ENCODE results near the gene PRM1.

The PRM1 gene

GRCh38 chr16:11238272-11239202, 42.6 kb downstream of the PRM1 start:
- no peak for DNase-seq (ENCODE audit: low read depth)
- TF ChIP-seq POLR2A (IDR thresholded peaks at IDR 0.05; ENCODE audit: extremely low read depth, insufficient read length), result no peak
- TF ChIP-seq, protein P1, sequence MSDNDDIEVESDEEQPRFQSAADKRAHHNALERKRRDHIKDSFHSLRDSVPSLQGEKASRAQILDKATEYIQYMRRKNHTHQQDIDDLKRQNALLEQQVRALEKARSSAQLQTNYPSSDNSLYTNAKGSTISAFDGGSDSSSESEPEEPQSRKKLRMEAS (IDR thresholded peaks at IDR 0.05; ENCODE audit: low read depth, low read length), result no peak
- H3K4me3 ChIP-seq (ENCODE audit: low read depth, low read length), result no peak overlapping the region

GRCh38 chr16:11236461-11237254, 44.5 kb downstream of the PRM1 start:
- no peak for TF ChIP-seq MYC (IDR thresholded peaks at IDR 0.05; ENCODE audit: low read depth, low read length)
- DNase-seq (ENCODE audit: low read depth), result peak; percentile 82

DNA sequence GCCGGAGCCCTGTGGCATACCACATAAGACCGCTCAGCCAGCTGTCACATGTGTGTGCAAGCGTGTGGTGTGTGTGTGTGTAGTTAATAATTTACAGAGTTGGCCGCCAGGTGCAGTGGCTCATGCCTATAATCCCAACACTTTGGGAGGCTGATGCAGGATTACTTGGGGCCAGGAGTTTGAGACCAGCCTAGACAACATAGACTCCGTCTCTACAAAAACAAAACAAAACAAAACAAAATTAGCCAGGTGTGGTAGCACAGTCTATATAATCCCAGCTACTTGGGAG, 45.5 kb downstream of the PRM1 start:
- DNase-seq (ENCODE audit: low read depth), result no peak
- H3K4me3 ChIP-seq (ENCODE audit: low read depth, low read length), result no peak overlapping the region
- TF ChIP-seq, protein P2, sequence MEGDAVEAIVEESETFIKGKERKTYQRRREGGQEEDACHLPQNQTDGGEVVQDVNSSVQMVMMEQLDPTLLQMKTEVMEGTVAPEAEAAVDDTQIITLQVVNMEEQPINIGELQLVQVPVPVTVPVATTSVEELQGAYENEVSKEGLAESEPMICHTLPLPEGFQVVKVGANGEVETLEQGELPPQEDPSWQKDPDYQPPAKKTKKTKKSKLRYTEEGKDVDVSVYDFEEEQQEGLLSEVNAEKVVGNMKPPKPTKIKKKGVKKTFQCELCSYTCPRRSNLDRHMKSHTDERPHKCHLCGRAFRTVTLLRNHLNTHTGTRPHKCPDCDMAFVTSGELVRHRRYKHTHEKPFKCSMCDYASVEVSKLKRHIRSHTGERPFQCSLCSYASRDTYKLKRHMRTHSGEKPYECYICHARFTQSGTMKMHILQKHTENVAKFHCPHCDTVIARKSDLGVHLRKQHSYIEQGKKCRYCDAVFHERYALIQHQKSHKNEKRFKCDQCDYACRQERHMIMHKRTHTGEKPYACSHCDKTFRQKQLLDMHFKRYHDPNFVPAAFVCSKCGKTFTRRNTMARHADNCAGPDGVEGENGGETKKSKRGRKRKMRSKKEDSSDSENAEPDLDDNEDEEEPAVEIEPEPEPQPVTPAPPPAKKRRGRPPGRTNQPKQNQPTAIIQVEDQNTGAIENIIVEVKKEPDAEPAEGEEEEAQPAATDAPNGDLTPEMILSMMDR (IDR thresholded peaks at IDR 0.05; ENCODE audit: low read depth, low read length), result no peak
- TF ChIP-seq MYC (IDR thresholded peaks at IDR 0.05; ENCODE audit: low read depth, low read length), result no peak
- no peak for TF ChIP-seq POLR2A (IDR thresholded peaks at IDR 0.05; ENCODE audit: extremely low read depth, insufficient read length)
- TF ChIP-seq, protein P1 (IDR thresholded peaks at IDR 0.05; ENCODE audit: low read depth, low read length), result no peak

More at GRCh38 chr16:11236461-11237254, 44.5 kb downstream of the PRM1 start:
- H3K4me3 ChIP-seq (ENCODE audit: low read depth, low read length), result no peak overlapping the region

DNA sequence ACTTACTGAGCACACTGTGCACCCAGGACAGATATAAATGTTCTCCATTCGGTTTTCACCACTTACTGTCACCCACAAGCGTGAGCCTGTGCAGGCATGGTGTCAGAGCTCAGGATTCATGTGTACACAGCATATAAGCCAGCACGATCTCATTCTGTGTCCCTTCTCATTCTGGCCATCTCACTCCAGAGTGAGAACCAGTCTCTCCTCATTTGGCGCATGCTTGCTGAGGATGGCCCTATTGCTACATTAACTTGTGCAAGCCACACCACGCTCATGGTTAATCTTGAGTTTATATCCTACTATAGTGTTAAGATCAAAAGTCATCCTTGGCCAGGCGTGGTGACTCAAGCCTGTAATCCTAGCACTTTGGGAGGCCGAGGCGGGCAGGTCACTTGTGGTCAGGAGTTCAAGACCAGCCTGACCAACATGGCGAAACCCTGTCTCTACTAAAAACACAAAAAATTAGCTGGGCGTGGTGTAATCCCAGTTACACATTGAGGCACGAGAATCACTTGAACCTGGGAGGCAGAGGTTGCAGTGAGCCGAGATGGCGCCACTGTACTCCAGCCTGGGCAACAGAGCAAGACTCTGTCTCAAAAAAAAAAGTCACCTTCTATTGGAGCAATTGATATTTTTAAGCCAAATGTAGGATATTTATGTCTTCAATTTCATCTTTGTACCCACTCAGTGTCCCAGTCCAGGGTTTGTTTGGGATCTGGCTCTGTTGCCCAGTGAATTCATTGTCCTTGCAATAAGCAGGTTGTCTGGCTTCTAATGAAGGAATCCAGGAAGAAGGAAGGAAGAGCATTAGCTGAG, 46.0 kb downstream of the PRM1 start:
- TF ChIP-seq MYC (IDR thresholded peaks at IDR 0.05; ENCODE audit: low read depth, low read length), result no peak
- TF ChIP-seq, protein P1 (IDR thresholded peaks at IDR 0.05; ENCODE audit: low read depth, low read length), result no peak
- TF ChIP-seq, protein P2 (IDR thresholded peaks at IDR 0.05; ENCODE audit: low read depth, low read length), result no peak
- TF ChIP-seq POLR2A (IDR thresholded peaks at IDR 0.05; ENCODE audit: extremely low read depth, insufficient read length), result no peak
- no peak overlapping the region for H3K4me3 ChIP-seq (ENCODE audit: low read depth, low read length)
- peak; percentile 37 for DNase-seq (ENCODE audit: low read depth)

- TF ChIP-seq, protein P2 (IDR thresholded peaks at IDR 0.05; ENCODE audit: low read depth, low read length), result no peak
- no peak for TF ChIP-seq MYC (IDR thresholded peaks at IDR 0.05; ENCODE audit: low read depth, low read length)
- TF ChIP-seq, protein P1 (IDR thresholded peaks at IDR 0.05; ENCODE audit: low read depth, low read length), result no peak
- TF ChIP-seq POLR2A (IDR thresholded peaks at IDR 0.05; ENCODE audit: extremely low read depth, insufficient read length), result no peak
- H3K4me3 ChIP-seq (ENCODE audit: low read depth, low read length), result no peak overlapping the region
- DNase-seq (ENCODE audit: low read depth), result peak; percentile 51
These were observed 47.3 kb downstream of the PRM1 start for GRCh38 chr16:11233727-11234376.
